HG03342 (cell line): ENCODE results near the gene PRL.

ENCODE experiments used
- ATAC-seq: cut with Tn5 transposase; IDR thresholded peaks from one replicate; pipeline ENCODE4 v1.9.1; 2021; ENCODE audit warnings: mild to moderate bottlenecking, moderate library complexity; ENCODE audit not compliant: unreplicated experiment

The PRL gene

GRCh38 chr6:22296936-22297335, at the start of gene PRL:
Gene PRL (minus strand): TSS chr6:22297036. CDS start chr6:22296982, 54 bp downstream.
- ATAC-seq = no peak

- ATAC-seq = no peak
These were observed 47.0 kb upstream of the PRL start for GRCh38 chr6:22343864-22344263.

- ATAC-seq = no peak
These were observed 37.9 kb upstream of the PRL start for GRCh38 chr6:22334778-22335177.

- no peak for ATAC-seq
These were observed 37.0 kb upstream of the PRL start for GRCh38 chr6:22333802-22334201.

- no peak for ATAC-seq
These were observed 35.9 kb upstream of the PRL start for GRCh38 chr6:22332711-22333110.

- ATAC-seq = no peak
These were observed 35.4 kb upstream of the PRL start for GRCh38 chr6:22332216-22332615.

- no peak for ATAC-seq
These were observed 34.1 kb upstream of the PRL start for GRCh38 chr6:22330941-22331340.

GRCh38 chr6:22328474-22328873, 31.6 kb upstream of the PRL start:
- no peak for ATAC-seq

GRCh38 chr6:22327881-22328280, 31.0 kb upstream of the PRL start:
- ATAC-seq = no peak

GRCh38 chr6:22326500-22326899, 29.7 kb upstream of the PRL start:
- ATAC-seq = no peak

- ATAC-seq = no peak
These were observed 28.6 kb upstream of the PRL start for GRCh38 chr6:22325481-22325880.

- no peak for ATAC-seq
These were observed 27.0 kb upstream of the PRL start for GRCh38 chr6:22323848-22324247.

- ATAC-seq = no peak
These were observed 25.5 kb upstream of the PRL start for GRCh38 chr6:22322103-22323030.

- ATAC-seq = no peak
These were observed 23.9 kb upstream of the PRL start for GRCh38 chr6:22320750-22321149.

- no peak for ATAC-seq
These were observed 21.6 kb upstream of the PRL start for GRCh38 chr6:22318404-22318803.

- ATAC-seq = no peak
These were observed 17.0 kb upstream of the PRL start for GRCh38 chr6:22313796-22314195.

- ATAC-seq = no peak
These were observed 12.1 kb upstream of the PRL start for GRCh38 chr6:22308939-22309338.

GRCh38 chr6:22306741-22307466, 10.1 kb upstream of the PRL start:
- ATAC-seq = no peak

GRCh38 chr6:22302838-22303237, 6.0 kb upstream of the PRL start:
- no peak for ATAC-seq

- no peak for ATAC-seq
These were observed 3.6 kb upstream of the PRL start for GRCh38 chr6:22300273-22300998.

GRCh38 chr6:22298475-22298890, 1.6 kb upstream of the PRL start:
- ATAC-seq = no peak
